Measurements from ENCODE around the gene CPSF3.

CPSF3 gene

GRCh38 chr2:9518780-9519179 is 95.3 kb downstream of the CPSF3 start:
- no peaks in the 10 kb centered on the region for H3K4me1 ChIP-seq (ENCODE audit: control insufficient read depth, insufficient read depth, low read length)
- H3K9me3 ChIP-seq (ENCODE audit: control insufficient read depth, insufficient read depth, low read depth, low read length): no peaks in the 10 kb centered on the region
- H3K36me3 ChIP-seq (ENCODE audit: control insufficient read depth in 2 of 2, insufficient read depth in 1 of 2, low read length in 2 of 2): peaks cover 25 to 71% of the 10 kb centered on the region in 2 experiments
- H3K4me3 ChIP-seq (ENCODE audit: low read depth, low read length): no peak overlapping the region
- CTCF ChIA-PET: no interaction called here
- POLR2A ChIA-PET: interaction anchor here (1.5 kb wide), 1 partner anchor 112 kb away, joined by 3 read pairs; the partner anchor contains the start of gene YWHAQ
- no peak overlapping the region for H3K27ac ChIP-seq (ENCODE audit: extremely low read depth, low read depth, low read length)
- TF ChIP-seq SP7 (tag by site-specific recombination; IDR thresholded peaks at IDR 0.05) (no peak), ZNF658 (tag by site-specific recombination; IDR thresholded peaks at IDR 0.05) (no peak), FEZF1 (tag by site-specific recombination; IDR thresholded peaks at IDR 0.05) (no peak), ZSCAN30 (tag by site-specific recombination; IDR thresholded peaks at IDR 0.05) (no peak), ZNF768 (tag by site-specific recombination; IDR thresholded peaks at IDR 0.05) (no peak), HOXD13 (CRISPR knock-in tag; IDR thresholded peaks at IDR 0.05; ENCODE audit: borderline replicate concordance) (no peak), ZSCAN16 (tag by site-specific recombination; IDR thresholded peaks at IDR 0.05) (no peak), BCL6B (tag by site-specific recombination; IDR thresholded peaks at IDR 0.05) (no peak), ZNF544 (tag by site-specific recombination; IDR thresholded peaks at IDR 0.05) (no peak), ZNF645 (tag by site-specific recombination; IDR thresholded peaks at IDR 0.05) (no peak), INSM2 (tag by site-specific recombination; IDR thresholded peaks at IDR 0.05) (no peak), IKZF3 (tag by site-specific recombination; IDR thresholded peaks at IDR 0.05) (no peak)
- TF ChIP-seq, protein P1, sequence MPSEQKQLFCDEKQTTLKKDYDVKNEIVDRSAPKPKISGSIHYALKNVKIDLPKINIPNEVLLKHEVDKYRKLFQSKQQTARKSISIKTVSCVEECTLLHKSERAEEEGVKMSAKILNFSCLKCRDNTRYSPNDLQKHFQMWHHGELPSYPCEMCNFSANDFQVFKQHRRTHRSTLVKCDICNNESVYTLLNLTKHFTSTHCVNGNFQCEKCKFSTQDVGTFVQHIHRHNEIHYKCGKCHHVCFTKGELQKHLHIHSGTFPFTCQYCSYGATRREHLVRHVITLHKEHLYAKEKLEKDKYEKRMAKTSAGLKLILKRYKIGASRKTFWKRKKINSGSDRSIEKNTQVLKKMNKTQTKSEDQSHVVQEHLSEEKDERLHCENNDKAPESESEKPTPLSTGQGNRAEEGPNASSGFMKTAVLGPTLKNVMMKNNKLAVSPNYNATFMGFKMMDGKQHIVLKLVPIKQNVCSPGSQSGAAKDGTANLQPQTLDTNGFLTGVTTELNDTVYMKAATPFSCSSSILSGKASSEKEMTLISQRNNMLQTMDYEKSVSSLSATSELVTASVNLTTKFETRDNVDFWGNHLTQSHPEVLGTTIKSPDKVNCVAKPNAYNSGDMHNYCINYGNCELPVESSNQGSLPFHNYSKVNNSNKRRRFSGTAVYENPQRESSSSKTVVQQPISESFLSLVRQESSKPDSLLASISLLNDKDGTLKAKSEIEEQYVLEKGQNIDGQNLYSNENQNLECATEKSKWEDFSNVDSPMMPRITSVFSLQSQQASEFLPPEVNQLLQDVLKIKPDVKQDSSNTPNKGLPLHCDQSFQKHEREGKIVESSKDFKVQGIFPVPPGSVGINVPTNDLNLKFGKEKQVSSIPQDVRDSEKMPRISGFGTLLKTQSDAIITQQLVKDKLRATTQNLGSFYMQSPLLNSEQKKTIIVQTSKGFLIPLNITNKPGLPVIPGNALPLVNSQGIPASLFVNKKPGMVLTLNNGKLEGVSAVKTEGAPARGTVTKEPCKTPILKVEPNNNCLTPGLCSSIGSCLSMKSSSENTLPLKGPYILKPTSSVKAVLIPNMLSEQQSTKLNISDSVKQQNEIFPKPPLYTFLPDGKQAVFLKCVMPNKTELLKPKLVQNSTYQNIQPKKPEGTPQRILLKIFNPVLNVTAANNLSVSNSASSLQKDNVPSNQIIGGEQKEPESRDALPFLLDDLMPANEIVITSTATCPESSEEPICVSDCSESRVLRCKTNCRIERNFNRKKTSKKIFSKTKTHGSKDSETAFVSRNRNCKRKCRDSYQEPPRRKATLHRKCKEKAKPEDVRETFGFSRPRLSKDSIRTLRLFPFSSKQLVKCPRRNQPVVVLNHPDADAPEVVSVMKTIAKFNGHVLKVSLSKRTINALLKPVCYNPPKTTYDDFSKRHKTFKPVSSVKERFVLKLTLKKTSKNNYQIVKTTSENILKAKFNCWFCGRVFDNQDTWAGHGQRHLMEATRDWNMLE (tag by site-specific recombination; conservative IDR thresholded peaks at IDR 0.05; ENCODE audit: low read depth): no peak
- TF ChIP-seq, protein P2, sequence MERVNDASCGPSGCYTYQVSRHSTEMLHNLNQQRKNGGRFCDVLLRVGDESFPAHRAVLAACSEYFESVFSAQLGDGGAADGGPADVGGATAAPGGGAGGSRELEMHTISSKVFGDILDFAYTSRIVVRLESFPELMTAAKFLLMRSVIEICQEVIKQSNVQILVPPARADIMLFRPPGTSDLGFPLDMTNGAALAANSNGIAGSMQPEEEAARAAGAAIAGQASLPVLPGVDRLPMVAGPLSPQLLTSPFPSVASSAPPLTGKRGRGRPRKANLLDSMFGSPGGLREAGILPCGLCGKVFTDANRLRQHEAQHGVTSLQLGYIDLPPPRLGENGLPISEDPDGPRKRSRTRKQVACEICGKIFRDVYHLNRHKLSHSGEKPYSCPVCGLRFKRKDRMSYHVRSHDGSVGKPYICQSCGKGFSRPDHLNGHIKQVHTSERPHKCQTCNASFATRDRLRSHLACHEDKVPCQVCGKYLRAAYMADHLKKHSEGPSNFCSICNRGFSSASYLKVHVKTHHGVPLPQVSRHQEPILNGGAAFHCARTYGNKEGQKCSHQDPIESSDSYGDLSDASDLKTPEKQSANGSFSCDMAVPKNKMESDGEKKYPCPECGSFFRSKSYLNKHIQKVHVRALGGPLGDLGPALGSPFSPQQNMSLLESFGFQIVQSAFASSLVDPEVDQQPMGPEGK (tag by site-specific recombination; IDR thresholded peaks at IDR 0.05): no peak
- TF ChIP-seq, protein P3, sequence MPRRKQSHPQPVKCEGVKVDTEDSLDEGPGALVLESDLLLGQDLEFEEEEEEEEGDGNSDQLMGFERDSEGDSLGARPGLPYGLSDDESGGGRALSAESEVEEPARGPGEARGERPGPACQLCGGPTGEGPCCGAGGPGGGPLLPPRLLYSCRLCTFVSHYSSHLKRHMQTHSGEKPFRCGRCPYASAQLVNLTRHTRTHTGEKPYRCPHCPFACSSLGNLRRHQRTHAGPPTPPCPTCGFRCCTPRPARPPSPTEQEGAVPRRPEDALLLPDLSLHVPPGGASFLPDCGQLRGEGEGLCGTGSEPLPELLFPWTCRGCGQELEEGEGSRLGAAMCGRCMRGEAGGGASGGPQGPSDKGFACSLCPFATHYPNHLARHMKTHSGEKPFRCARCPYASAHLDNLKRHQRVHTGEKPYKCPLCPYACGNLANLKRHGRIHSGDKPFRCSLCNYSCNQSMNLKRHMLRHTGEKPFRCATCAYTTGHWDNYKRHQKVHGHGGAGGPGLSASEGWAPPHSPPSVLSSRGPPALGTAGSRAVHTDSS (tag by site-specific recombination; IDR thresholded peaks at IDR 0.05): no peak
- TF ChIP-seq, protein P4, sequence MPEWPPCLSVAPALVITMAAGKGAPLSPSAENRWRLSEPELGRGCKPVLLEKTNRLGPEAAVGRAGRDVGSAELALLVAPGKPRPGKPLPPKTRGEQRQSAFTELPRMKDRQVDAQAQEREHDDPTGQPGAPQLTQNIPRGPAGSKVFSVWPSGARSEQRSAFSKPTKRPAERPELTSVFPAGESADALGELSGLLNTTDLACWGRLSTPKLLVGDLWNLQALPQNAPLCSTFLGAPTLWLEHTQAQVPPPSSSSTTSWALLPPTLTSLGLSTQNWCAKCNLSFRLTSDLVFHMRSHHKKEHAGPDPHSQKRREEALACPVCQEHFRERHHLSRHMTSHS (tag by site-specific recombination; IDR thresholded peaks at IDR 0.05): no peak
